Measurements from ENCODE around the gene SLC23A3. TPM values are rescaled to one million over a fixed set of nuclear protein-coding genes. Genes with fewer than 3 reads are reported as not detected.

The SLC23A3 gene
- total and polyA plus RNA-seq, 9 of the 15 experiments (the other 6 are each of a cell fraction or from before 2014, with no cell fraction given): 0.06 to 0.64 (median 0.16) TPM

- Histone ChIP-seq H3K9me1 (ENCODE audit: control insufficient read depth, insufficient read depth, low read length) (no peaks in the 10 kb centered on the region), H2AFZ (ENCODE audit: low read depth, low read length) (no peak overlapping the region), H3K4me3 (no peak overlapping the region), H4K20me1 (replicated peaks; ENCODE audit: control insufficient read depth, insufficient read depth, low read length) (0 out of 2 replicates have a peak, but pooled peaks cover 2% of the 10 kb centered on the region), H3K27me3 (ENCODE audit: control insufficient read depth in 2 of 2, insufficient read depth in 2 of 2, low read length in 2 of 2) (no peaks in the 10 kb centered on the region), H3K79me2 (ENCODE audit: control insufficient read depth, insufficient read depth, low read length) (peaks cover 25% of the 10 kb centered on the region), H3K36me3 (ENCODE audit: control insufficient read depth, insufficient read depth, low read length) (peaks cover 75% of the 10 kb centered on the region), H3K27ac (ENCODE audit: extremely low read depth, low read depth, low read length) (no peak overlapping the region), H3K9me3 (replicated peaks; ENCODE audit: control insufficient read depth, insufficient read depth, low read depth, low read length) (no peaks in the 10 kb centered on the region), H3K9ac (ENCODE audit: insufficient read depth in 1 of 2, low read depth in 2 of 2, low read length in 2 of 2) (no peak overlapping the region), H3K4me1 (replicated peaks in 1 of 2; ENCODE audit: control insufficient read depth in 2 of 2, insufficient read depth in 2 of 2, low read length in 2 of 2) (peaks cover 7 to 27% of the 10 kb centered on the region in 2 experiments; a peak in 4 of 5 replicates), H3K4me2 (ENCODE audit: insufficient read depth, low read length) (no peak overlapping the region)
- DNase-seq (ENCODE audit: extremely low read depth in 1 of 4, low spot score in 3 of 4): no peak
- intact Hi-C loops (cut with micrococcal nuclease) (no loop called here), in situ Hi-C loops (cut with MboI) (no loop called here)
- ChIA-PET CTCF (ENCODE audit: low intra/inter-chr PET ratio) (no interaction called here), POLR2A (no interaction called here)
- no TSS peak for BruUV-seq (replicated peaks)
- FAIRE-seq: no peak
- TF ChIP-seq IRF2 (CRISPR knock-in tag; IDR thresholded peaks at IDR 0.05): no peak
- TF ChIP-seq MYC (IDR thresholded peaks at IDR 0.05; ENCODE audit: low read depth, low read length): no peak
- TF ChIP-seq MYC (CRISPR knock-in tag; IDR thresholded peaks at IDR 0.05; ENCODE audit: borderline replicate concordance, low read depth): no peak
- no peak for TF ChIP-seq ZNF239 (CRISPR knock-in tag; IDR thresholded peaks at IDR 0.05)
- TF ChIP-seq BMI1 (IDR thresholded peaks at IDR 0.05; ENCODE audit: low read length): no peak
- TF ChIP-seq MLX (CRISPR knock-in tag; conservative IDR thresholded peaks at IDR 0.05): no peak
- TF ChIP-seq, protein P1, sequence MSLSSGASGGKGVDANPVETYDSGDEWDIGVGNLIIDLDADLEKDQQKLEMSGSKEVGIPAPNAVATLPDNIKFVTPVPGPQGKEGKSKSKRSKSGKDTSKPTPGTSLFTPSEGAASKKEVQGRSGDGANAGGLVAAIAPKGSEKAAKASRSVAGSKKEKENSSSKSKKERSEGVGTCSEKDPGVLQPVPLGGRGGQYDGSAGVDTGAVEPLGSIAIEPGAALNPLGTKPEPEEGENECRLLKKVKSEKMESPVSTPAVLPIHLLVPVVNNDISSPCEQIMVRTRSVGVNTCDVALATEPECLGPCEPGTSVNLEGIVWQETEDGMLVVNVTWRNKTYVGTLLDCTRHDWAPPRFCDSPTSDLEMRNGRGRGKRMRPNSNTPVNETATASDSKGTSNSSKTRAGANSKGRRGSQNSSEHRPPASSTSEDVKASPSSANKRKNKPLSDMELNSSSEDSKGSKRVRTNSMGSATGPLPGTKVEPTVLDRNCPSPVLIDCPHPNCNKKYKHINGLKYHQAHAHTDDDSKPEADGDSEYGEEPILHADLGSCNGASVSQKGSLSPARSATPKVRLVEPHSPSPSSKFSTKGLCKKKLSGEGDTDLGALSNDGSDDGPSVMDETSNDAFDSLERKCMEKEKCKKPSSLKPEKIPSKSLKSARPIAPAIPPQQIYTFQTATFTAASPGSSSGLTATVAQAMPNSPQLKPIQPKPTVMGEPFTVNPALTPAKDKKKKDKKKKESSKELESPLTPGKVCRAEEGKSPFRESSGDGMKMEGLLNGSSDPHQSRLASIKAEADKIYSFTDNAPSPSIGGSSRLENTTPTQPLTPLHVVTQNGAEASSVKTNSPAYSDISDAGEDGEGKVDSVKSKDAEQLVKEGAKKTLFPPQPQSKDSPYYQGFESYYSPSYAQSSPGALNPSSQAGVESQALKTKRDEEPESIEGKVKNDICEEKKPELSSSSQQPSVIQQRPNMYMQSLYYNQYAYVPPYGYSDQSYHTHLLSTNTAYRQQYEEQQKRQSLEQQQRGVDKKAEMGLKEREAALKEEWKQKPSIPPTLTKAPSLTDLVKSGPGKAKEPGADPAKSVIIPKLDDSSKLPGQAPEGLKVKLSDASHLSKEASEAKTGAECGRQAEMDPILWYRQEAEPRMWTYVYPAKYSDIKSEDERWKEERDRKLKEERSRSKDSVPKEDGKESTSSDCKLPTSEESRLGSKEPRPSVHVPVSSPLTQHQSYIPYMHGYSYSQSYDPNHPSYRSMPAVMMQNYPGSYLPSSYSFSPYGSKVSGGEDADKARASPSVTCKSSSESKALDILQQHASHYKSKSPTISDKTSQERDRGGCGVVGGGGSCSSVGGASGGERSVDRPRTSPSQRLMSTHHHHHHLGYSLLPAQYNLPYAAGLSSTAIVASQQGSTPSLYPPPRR (CRISPR knock-in tag; IDR thresholded peaks at IDR 0.05; ENCODE audit: borderline replicate concordance): no peak
- TF ChIP-seq NELFE (IDR thresholded peaks at IDR 0.05; ENCODE audit: insufficient read depth, insufficient read length): no peak
- no peak for TF ChIP-seq POLR3G (IDR thresholded peaks at IDR 0.05; ENCODE audit: extremely low read depth, insufficient read length, insufficient replicate concordance)
- no peak for TF ChIP-seq LCOR (CRISPR knock-in tag; IDR thresholded peaks at IDR 0.05)
- TF ChIP-seq ZNF143 (CRISPR knock-in tag; IDR thresholded peaks at IDR 0.05): no peak
- no peak for TF ChIP-seq ZNF217 (CRISPR knock-in tag; IDR thresholded peaks at IDR 0.05)
- TF ChIP-seq ZNF584 (CRISPR knock-in tag; IDR thresholded peaks at IDR 0.05; ENCODE audit: low read depth): no peak
- TF ChIP-seq ZZZ3 (IDR thresholded peaks at IDR 0.05): no peak
- TF ChIP-seq ZNF324 (CRISPR knock-in tag; IDR thresholded peaks at IDR 0.05): no peak
- TF ChIP-seq, protein P2, sequence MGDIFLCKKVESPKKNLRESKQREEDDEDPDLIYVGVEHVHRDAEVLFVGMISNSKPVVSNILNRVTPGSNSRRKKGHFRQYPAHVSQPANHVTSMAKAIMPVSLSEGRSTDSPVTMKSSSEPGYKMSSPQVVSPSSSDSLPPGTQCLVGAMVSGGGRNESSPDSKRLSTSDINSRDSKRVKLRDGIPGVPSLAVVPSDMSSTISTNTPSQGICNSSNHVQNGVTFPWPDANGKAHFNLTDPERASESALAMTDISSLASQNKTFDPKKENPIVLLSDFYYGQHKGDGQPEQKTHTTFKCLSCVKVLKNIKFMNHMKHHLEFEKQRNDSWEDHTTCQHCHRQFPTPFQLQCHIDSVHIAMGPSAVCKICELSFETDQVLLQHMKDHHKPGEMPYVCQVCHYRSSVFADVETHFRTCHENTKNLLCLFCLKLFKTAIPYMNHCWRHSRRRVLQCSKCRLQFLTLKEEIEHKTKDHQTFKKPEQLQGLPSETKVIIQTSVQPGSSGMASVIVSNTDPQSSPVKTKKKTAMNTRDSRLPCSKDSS (IDR thresholded peaks at IDR 0.05; ENCODE audit: low read depth, partially characterized antibody): no peak
- no peak for TF ChIP-seq HNRNPK (IDR thresholded peaks at IDR 0.05; ENCODE audit: low read depth, low read length, poor library complexity, severe bottlenecking)
- no peak for ATAC-seq
- WGBS (ENCODE audit: insufficient coverage, low coverage, missing lambda C conversion rate): 92% methylated on average over 7 of the region's 10 CpGs
Measured at GRCh38 chr2:219213486-219214071, 43.8 kb upstream of the SLC23A3 start.
